Measurements from ENCODE around the gene SYN1. TPM values are rescaled to one million over a fixed set of nuclear protein-coding genes. Genes with fewer than 3 reads are reported as not detected.

SYN1 gene
- total and polyA plus RNA-seq, 12 donors = 7.0 to 16.3 (median 12.9) TPM

DNA sequence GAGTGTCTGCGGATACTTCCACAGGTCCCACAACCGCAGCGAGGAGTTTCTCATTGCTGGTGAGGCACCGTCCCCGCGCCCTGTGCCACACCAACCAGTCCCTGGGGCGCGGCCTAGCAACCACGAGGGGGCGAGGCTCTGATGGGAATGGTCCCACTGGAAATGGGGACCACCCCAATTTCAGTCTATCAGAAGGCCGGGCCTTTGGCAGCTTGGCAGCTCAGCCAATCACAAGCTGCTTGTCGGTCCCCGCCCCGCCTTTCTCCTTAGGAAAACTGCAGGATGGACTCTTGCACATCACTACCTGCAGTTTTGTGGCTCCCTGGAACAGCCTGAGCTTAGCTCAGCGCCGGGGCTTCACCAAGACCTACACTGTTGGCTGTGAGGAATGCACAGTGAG, 34.4 kb downstream of the SYN1 start:
- ATAC-seq = no peak
- H3K4me1 ChIP-seq = peaks cover 0 to 7% (median 0%) of the 10 kb centered on the region in 9 donors
- H3K9me3 ChIP-seq = no peaks in the 10 kb centered on the region
- H3K27ac ChIP-seq = peak overlapping the region in 1 of 10 donors; percentile 91
- no peaks in the 10 kb centered on the region for H3K27me3 ChIP-seq
- no peak for DNase-seq
- TF ChIP-seq, protein P1, sequence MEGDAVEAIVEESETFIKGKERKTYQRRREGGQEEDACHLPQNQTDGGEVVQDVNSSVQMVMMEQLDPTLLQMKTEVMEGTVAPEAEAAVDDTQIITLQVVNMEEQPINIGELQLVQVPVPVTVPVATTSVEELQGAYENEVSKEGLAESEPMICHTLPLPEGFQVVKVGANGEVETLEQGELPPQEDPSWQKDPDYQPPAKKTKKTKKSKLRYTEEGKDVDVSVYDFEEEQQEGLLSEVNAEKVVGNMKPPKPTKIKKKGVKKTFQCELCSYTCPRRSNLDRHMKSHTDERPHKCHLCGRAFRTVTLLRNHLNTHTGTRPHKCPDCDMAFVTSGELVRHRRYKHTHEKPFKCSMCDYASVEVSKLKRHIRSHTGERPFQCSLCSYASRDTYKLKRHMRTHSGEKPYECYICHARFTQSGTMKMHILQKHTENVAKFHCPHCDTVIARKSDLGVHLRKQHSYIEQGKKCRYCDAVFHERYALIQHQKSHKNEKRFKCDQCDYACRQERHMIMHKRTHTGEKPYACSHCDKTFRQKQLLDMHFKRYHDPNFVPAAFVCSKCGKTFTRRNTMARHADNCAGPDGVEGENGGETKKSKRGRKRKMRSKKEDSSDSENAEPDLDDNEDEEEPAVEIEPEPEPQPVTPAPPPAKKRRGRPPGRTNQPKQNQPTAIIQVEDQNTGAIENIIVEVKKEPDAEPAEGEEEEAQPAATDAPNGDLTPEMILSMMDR (IDR thresholded peaks at IDR 0.05) = no peak
- H3K36me3 ChIP-seq = peaks cover 0 to 23% (median 0%) of the 10 kb centered on the region in 9 donors
- H3K4me3 ChIP-seq = peak overlapping the region in 1 of 10 donors; percentile 15
- intact Hi-C loops (cut with DNase I) = no loop called here
- 71% methylated on average over 16 of the region's 16 CpGs for WGBS, 2 donors

DNA sequence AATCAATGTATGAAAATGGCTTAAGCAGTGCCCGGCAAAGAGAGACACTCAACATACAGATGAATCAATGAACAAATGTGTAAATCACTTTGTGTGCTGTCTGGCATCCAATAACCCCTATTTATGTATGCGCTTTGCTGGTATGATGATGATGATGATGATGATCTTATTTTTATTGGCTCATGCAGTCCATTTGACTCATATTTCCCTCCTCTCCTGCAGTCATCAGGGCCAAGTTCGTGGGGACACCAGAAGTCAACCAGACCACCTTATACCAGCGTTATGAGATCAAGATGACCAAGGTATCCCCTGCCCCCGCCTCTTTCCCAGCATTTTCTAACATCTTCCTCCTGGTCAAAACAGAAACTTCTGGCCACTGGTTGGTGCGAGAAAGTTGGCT, 34.9 kb downstream of the SYN1 start:
- no peak for ATAC-seq
- WGBS, 2 donors = 72 to 78% methylated on average over 6 of the region's 6 CpGs
- no peaks in the 10 kb centered on the region for H3K9me3 ChIP-seq
- H3K4me3 ChIP-seq = peak overlapping the region in 2 of 10 donors; percentile 56 to 64
- TF ChIP-seq, protein P1 (IDR thresholded peaks at IDR 0.05) = no peak
- H3K27me3 ChIP-seq = no peaks in the 10 kb centered on the region
- H3K36me3 ChIP-seq = peaks cover 0 to 23% (median 0%) of the 10 kb centered on the region in 9 donors
- DNase-seq = no peak
- intact Hi-C loops (cut with DNase I) = no loop called here
- peak overlapping the region in 1 of 10 donors; percentile 91 for H3K27ac ChIP-seq
- H3K4me1 ChIP-seq = peaks cover 0 to 7% (median 0%) of the 10 kb centered on the region in 9 donors

GRCh38 chrX:47583240-47583861, 36.3 kb downstream of the SYN1 start:
- 54 to 59% methylated on average over 8 of the region's 8 CpGs for WGBS, 2 donors
- DNase-seq (no peak), ATAC-seq (no peak)
- peaks cover 0 to 16% (median 0%) of the 10 kb centered on the region in 9 donors for H3K4me1 ChIP-seq
- H3K4me3 ChIP-seq = peak overlapping the region in 7 of 10 donors; percentile 10 to 64 (median 55)
- H3K9me3 ChIP-seq = no peaks in the 10 kb centered on the region
- H3K27ac ChIP-seq = peak overlapping the region in 6 of 10 donors; percentile 28 to 91 (median 65)
- H3K27me3 ChIP-seq = no peaks in the 10 kb centered on the region
- intact Hi-C loops (cut with DNase I) = no loop called here
- H3K36me3 ChIP-seq = peaks cover 0 to 23% (median 0%) of the 10 kb centered on the region in 9 donors
- TF ChIP-seq, protein P1 (IDR thresholded peaks at IDR 0.05) = no peak

- Histone ChIP-seq H3K27ac (peak within 1 kb of the TSS in 9 of 10 donors; percentile 24 to 91 (median 81)), H3K36me3 (peaks cover 0 to 23% (median 0%) of the 10 kb centered on the region in 9 donors), H3K9me3 (no peaks in the 10 kb centered on the region), H3K4me1 (peaks cover 0 to 27% (median 0%) of the 10 kb centered on the region in 9 donors), H3K4me3 (peak within 1 kb of the TSS; percentile 8 to 64 (median 52)), H3K27me3 (no peaks in the 10 kb centered on the region)
- intact Hi-C loops (cut with DNase I) = no loop called here
- peak; percentile 87 to 96 (median 94) for ATAC-seq
- DNase-seq = peak; percentile 85 to 89
- TF ChIP-seq, protein P1 (IDR thresholded peaks at IDR 0.05) = no peak
- WGBS, 2 donors = 7 to 15% methylated on average over 17 to 25 of the region's 28 CpGs
Measured at GRCh38 chrX:47581731-47582647, 37.7 kb downstream of the SYN1 start, which contains the start of gene TIMP1. TIMP1 (plus strand) TSS chrX:47582436; CDS start chrX:47583416, 980 bp downstream.
